ENCODE results near the gene ACADSB.

The ACADSB gene

DNA sequence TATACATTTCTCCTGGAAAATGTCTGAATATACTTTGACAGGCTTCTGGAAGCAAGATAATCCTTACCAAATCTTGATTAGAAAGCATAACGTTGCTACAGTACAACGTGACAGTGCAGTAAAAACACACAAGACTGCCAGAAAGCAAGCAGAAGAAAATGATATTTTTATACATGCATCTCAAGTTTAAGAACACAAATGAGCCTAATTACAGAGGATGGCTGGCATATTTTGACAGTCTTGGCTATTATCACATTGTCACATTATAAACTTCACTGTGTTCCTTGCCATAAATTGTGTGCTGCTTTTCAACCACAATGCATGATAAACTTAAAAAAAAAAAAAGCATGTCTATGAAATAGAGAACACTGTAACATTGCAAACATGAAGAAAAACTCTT is 4.5 kb upstream of the ACADSB start:
- no peak for DNase-seq (ENCODE audit: low read depth)

DNA sequence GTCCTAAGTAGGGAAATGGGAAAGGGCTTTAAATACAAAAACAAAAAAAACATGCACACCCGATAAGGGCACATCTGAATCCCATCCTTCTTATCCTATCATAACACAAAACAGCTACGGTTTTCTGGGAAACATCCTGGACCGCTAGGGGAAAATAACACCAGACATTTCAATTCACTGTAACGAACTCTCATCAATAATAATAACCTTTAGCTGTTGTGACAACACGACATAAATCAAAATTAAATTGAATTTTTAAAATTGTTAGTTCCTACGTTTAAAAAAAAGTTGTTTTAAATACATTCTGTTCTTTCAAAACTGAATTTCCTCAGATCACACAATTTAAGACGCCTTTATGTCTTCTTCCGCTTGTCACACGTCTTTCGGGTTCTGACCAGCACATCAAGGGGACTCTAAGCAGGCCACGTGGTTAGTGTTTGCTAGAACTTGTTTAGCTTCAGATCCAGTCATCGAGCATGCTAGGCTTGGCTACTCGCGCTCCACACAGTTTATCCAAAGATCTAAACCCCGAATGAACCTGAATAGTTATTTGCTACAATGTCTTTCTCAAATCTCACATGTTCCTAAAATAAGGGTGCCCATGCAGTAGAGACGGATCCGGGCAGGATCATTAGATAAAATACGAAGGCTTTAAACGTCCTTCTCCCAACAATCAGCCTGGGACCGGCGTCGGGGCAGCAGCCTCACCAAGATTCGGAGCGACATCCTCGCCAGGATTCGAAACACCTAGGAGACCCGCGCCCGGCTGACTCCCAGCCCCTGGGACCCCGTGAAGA is 1.1 kb upstream of the ACADSB start:
- peak; percentile 8 for DNase-seq (ENCODE audit: low read depth)

DNA sequence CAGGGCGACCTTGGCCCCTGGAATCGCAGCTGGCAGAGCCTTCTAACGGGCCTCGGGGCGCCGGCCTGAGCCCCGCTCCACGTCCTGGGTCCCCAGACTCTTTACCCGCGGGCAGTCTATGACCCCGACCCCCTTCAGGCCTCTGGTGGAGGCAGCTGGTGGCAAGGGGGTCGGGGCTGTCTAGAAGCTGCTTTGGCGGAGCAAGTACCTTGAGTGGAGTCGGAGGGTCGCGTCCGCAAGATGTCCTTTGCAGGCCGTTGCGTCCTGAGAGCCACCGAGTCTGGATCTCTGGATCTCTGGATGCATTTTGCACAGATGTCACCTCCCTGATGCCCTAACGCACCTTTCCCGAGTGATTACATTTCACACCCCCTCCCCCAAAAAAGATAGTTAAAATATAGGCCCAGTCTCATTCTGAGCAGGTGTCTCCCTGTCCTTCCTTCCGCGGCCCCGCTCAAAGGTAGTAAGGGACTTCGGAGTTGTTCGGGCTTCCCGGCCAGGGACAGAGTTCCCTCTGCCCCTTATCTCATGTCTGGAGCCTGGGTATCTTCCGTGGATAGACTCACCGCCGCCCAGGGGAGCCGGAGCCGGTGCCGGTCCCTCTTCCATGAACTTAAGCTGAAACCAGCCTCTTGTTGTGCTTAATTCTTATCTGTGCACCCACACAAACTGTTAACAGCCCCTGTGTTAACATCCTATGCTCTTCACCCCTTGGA is 457 bp downstream of the ACADSB start:
- DNase-seq (ENCODE audit: low read depth), result no peak

DNA sequence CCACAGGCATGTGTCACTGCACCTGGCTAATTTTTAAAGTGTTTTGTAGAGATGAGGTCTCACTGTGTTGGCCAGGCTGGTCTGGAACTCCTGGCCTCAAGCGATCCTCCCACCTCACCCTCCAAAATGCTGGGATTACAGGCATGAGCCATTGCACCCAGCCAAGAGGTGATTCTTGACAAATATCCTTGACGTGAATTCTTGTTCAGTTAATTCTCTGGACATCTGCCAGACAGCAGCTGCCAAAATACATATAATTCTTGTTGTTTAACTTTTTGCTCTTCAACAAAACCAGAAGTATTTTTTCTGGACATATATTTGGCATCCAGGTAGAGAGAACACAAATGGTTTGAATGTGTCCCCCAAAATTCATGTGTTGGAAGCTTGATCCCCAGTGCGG is 3.2 kb downstream of the ACADSB start:
- no peak for DNase-seq (ENCODE audit: low read depth)

DNA sequence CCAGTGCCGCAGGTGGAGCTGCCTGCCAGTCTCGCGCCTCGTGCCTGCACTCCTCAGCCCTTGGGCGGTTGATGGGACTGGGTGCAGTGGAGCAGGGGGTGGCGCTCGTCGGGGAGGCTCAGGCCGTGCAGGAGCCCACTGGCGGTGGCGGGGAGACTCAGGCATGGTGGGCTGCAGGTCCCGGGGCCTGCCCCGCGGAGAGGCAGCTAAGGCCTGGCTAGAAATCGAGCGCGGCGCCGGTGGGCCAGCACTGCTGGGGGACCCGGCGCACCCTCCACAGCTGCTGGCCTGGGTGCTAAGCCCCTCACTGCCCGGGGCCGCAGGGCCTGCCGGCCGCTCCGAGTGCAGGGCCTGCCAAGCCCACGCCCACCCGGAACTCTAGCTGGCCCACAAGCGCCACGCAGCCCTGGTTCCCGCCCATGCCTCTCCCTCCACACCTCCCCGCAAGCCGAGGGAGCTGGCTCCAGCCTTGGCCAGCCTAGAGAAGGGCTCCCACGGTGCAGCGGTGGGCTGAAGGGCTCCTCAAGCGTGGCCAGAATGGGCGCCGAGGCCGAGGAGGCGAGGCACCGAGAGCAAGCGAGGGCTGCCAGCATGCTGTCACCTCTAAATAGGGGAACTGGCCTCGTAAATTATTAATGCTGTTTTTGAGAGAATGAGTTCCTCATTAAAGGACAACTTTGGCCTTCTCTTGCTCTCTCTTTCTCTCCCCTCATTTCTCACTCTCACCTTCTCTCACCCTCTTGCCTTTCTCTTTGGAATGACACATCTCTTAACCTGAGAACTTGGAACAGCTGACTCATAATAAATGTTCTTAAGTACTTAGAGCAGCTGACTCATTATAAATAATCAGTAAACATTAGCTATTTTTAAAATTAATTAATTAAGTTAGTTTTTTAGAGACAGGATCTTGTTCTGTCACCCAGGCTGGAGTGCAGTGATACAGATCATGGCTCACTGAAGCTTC is 4.9 kb downstream of the ACADSB start:
- DNase-seq (ENCODE audit: low read depth), result no peak

DNA sequence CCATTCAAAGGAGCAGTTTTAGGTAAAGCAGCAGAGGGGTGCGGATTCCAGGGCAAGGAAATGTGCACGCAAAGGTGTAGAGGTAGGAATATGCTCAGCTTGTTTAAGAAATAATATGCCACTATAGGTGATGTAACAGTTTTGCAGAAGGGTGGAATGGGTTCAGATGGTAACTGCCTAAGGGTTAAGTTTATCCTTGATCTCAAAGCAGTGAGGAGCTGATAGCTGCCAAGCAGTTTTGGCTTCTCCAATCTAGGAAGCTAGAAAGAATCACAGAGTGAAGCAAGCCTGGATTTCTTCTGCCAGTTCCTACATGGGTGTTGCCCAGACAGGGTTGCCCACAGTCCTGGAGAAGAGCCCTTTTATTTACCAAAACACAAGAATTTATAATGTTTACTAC is 6.0 kb downstream of the ACADSB start:
- no peak for DNase-seq (ENCODE audit: low read depth)

DNA sequence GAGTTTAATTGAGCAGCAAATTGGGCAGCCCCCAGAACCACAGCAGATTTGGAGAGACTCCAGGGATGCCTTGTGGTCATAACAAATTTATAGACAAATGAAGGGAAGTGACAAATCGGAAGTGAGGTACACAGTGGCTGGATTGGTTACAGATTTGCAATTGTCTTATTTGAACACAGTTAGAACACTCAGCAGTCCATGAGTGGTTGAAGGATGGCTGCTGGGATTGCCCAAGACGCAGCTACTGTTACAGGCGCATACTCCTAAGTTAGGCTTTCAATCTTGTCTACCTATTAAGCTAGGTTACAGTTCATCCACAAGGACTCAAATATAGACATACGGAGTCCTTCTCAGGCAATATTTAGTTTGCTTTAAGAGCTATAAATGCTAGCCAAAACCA is 7.4 kb downstream of the ACADSB start:
- DNase-seq (ENCODE audit: low read depth), result no peak

DNA sequence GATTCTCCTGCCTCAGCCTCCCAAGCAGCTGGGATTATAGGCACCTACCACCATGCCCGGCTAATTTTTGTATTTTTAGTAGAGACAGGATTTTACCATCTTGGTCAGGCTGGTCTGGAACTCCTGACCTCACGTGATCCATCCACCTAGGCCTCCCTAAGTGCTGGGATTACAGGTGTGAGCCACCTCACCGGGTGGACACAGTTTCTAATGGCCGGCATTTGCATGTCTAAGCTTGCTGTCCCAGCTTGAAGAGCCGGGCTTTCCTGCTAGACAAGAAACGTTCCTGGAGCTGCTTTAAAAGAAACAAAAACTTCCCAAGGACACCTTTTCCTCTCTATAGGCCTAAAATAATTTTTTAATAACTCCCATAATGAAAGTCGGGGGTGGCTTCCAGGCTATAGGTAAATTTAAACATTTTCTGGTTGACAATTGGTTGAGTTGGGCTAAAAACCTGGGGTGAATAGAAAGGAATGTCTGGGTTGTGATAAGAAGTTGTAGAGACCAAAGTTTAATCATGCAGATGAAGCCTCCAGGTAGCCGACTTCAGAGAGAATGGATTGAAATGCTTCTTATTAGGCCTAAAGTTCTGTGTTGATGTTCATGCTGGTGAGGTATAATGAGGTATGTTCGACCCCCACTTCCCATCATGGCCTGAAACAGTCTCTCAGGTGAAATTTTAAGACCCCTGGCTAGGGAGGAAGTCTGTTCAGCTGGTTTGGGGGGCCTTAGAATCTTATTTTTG is 8.8 kb downstream of the ACADSB start:
- DNase-seq (ENCODE audit: low read depth), result no peak

DNA sequence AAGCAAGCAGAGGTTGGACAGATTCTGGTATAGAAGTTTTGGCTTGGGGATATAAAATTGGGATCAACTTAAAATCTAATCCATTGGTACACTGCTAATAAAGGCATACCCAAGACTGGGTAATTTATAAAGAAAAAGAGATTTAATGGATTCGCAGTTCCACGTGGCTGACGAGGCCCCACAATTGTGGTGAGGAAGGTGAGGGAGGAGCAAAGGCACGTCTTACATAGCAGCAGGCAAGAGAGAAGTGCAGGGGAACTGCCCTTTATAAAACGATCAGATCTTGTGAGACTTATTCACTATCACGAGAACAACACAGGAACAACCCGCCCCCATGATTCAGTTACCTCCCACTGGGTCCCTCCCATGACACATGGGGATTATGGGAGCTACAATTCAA is 9.7 kb downstream of the ACADSB start:
- DNase-seq (ENCODE audit: low read depth), result no peak

DNA sequence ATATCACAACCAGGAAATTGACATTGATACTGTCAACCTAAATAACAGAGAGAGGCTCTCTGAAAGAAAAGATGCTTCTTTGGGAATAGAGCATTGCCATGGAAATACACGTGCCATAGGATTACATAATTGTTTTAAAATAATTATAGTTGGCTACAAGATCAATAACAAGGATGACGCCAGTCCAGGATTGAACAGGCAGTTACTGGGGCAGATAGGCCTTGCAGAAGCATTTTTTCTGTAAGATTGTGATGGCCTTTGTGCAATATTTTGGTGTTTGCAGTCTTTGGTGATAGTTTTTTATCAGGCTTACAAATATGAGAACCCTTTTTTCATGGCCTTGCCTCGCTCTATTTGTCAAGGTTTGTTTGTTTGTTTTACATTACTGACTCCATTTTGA is 10.5 kb downstream of the ACADSB start:
- no peak for DNase-seq (ENCODE audit: low read depth)

DNA sequence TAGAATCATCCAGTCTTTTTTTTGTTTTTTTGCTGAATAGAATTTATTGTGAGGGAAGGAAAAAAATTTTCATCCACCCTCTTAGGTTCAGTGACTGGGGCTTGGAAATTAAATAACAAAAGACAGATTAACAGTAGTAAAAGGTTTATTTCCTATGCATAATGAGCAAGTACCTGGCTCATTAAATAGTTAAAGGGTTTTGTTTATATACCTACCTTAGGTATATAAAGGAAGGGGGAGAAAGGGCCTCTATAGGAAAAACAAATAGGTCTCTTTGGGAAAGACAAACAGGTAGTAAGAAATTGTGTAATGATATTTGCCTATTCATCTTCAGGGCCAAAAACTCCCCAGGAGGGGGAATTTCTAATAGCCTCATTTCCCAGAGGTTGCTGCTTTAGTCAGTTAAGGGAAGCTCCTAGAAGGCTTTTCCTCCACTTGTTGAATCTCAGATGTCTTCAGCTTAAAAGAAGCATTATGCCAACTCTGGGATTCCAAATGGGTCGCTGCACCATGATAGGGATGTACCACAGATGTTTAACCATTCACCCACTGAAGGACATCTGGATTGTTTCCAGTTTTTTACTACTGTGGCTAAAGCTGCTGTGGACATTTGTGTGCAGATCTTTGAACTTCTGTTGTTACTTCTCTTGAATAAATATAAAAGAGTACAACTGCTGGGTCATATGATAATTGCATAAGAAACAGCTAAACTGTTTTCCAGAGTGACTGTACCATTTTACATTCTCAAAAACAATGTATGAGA is 11.3 kb downstream of the ACADSB start:
- no peak for DNase-seq (ENCODE audit: low read depth)

DNA sequence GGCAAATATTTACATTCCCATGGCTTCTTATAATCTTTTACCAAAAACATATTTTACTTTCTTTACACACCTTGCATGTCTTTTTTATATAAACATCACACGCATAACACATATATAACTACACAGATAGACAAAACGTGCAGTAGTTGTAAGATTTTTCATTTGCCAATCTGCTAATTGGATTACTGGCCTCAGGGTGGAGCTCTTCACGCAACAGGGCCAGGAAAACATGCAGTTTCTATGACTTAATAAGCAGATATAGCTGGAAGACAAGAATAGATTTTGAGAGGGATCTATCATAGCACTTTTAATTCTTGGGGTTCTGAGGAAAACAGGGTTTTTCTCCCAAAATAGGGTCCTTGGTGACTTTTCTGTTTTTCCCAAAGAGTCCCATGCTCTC is 12.7 kb downstream of the ACADSB start:
- no peak for DNase-seq (ENCODE audit: low read depth)

DNA sequence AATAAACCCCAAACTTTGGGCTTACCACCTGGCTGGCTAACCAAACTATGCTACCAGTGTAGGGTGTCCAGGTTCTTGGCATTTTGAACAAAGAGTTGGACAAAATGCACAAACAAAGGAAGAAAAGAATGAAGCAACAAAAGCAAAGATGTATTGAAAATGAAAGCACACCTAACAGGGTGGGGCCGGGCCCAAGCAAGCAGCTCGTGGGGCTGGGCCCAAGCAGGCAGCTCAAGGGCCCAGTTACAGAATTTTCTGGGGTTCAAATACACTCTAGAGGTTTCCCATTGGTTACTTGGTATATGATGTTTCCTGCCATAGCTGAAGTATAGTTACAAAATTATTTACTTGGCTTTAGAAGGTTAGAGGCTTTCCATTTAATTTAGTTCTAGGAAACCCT is 15.7 kb downstream of the ACADSB start:
- DNase-seq (ENCODE audit: low read depth), result no peak

DNA sequence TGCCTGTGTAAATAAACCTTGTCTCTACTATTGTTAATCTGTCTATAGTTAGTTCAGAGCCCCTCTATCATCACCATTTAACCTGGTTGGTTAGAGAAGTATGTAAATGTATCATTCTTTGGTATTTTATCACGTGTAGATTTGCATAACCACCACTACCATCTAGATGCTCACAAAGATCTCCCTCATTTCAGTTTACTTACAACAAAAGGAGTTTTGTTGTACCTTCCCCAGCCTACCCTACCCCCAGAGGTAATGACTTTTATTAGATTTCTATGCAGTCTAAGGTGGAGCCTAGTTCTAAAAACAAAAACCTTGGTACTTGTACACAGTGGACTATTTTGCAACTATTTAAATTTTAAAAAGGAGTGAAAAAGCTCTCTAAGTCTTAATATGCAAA is 17.5 kb downstream of the ACADSB start:
- DNase-seq (ENCODE audit: low read depth), result no peak

DNA sequence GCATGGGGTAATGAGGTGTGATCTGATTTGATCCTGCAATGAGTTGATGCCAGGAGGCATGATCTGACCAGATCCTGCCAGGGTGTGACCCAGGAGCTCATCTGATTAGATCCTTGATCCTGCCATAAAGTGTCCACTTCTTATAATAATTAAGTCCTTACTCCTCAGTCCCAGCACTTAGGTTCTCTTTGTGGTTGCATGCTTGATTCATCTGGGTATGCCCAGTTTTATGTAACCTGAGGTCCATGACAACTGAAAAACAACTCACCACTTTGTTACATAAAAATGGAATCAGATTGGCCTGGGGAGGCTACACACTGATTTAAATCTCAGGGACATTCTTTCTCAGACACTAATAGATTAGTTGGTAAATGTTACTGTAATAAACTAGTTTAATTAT is 19.1 kb downstream of the ACADSB start:
- DNase-seq (ENCODE audit: low read depth), result no peak

DNA sequence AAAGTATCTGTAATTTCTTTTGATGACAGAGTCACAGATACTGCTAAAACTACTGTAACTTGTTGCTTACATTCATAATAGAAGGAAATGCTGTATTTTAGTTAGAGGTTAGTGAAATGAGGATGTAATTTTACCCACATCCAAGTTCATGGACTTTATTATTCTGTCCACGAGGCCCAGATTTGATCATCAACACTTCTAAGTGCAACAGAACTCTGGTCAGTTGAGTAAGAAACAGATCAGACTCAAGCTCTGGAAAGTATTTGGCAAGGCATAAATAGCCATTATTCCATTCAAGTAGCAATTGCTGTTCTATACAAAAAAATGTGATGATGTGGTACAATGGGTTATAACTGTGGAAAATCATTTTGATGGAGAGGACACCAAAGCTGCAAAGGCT is 22.3 kb downstream of the ACADSB start:
- no peak for DNase-seq (ENCODE audit: low read depth)

DNA sequence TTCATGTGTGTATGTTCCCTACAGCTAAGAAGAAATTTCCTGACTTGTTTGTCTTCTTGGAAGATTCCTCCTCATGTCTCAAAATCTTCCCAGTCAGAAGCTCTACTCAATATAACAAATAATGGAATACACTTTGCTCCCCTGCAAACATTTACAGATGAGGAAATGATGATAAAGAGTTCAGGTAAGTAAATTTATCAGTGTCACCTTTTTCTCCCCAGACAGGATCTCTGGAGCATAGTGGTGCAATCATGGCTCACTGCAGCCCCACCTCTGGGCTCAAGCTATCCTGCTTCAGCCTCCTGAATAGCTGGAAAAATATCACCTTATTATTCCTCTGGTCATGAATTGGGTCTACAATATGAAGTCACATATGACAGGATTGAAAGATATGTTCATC is 25.5 kb downstream of the ACADSB start:
- no peak for DNase-seq (ENCODE audit: low read depth)

DNA sequence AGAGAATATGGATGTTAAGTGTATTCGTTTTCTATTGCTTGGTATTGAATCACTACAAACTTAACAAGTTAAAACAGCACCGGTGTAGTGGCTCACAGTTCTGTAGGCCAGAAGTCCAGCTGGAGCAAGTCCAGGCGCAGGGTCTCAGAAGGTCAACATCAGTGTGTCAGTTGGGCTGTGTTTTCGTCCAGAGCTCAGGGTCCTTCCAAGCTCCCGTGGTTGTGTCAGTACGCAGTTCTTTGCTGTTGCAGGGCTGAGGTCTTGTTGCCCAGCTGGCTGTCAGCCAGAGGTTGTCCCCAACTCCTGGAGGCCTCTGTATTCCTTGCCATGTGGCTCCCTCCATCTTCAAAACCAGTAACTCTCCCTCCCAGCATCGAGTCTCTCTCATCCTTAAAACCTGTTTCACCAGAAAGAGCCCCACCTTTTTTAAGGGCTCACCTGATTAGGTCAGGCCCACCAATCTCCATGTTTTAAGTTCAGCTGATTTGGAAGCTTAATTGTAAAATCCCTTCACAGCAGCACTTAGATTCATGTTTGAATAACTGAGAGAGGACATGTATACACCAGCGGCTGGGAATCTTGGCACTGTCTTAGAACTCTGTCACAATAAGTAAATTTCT is 26.8 kb downstream of the ACADSB start:
- no peak for DNase-seq (ENCODE audit: low read depth)

DNA sequence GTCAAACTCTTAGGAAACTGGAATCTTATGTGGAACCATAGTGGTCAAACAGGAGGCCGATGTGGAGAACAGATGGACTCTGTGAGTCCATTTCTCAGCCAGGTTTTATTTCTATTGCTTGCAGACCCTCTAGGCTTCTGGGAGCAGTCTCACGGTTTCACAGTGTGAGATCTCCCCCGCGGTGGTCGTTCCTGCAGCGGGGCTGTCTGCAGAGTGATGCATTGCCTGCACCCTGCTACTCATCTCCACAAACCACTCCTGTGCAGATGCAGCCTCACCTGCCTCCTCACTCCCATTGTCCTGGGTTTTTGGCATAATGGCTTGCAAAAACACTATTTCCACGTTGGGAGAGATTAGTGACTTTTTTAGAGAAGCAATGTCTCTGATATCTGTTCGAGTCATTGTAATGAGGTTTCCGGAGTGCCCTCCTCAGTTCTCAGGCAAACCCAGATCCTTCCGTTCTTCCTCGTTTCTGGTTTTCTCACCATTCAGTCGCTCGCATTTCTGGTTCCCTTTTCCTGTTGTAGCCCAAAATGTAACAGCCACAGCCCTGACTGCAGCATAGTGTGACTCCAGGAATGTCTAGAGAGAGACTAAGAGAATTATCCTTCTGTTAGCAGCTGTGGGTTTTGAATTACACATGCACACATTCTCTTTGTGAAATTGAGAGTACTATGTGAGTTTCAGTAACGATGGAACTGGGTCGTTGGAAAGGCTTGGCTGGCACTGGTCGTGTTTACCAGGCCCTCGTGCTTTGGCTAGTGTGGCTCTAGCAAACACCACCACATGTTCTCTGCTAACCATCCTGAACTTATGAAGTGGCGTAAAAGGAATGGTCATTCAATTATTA is 30.2 kb downstream of the ACADSB start:
- no peak for DNase-seq (ENCODE audit: low read depth)

DNA sequence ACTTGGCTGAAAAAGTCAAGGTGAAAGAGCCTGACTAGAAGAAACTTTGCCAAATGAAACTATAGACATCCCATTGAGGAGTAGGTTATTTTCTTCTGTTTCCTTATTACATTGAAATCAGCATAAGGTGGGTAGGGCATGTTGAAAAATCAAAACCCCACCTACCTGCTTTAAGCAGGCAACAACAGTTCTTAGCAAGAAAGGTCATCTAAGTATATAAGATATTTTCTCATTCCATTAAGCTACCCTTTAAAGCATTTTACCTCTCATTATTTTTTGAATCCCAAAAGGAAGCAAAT is 30.8 kb downstream of the ACADSB start:
- no peak for DNase-seq (ENCODE audit: low read depth)
